HG03064 (cell line): ENCODE results near the gene PLEKHA5.

Source experiments
- ATAC-seq: cut with Tn5 transposase; IDR thresholded peaks from one replicate; pipeline ENCODE4 v1.9.1; 2021; ENCODE audit warnings: low read depth; ENCODE audit not compliant: unreplicated experiment

Gene PLEKHA5

GRCh38 chr12:19129122-19129485 lies 429 bp upstream of the PLEKHA5 start:
- ATAC-seq = no peak

GRCh38 chr12:19130224-19131024 lies 891 bp downstream of the PLEKHA5 start:
- no peak for ATAC-seq

GRCh38 chr12:19131025-19131444 lies 1.5 kb downstream of the PLEKHA5 start:
- ATAC-seq = no peak

- no peak for ATAC-seq
These were observed 9.0 kb downstream of the PLEKHA5 start for GRCh38 chr12:19138551-19138950.

- no peak for ATAC-seq
These were observed 9.4 kb downstream of the PLEKHA5 start for GRCh38 chr12:19138956-19139355.

GRCh38 chr12:19139615-19140194 lies 10.2 kb downstream of the PLEKHA5 start:
- ATAC-seq = no peak

- no peak for ATAC-seq
These were observed 11.1 kb downstream of the PLEKHA5 start for GRCh38 chr12:19140381-19141236.

GRCh38 chr12:19142499-19142898 lies 13.0 kb downstream of the PLEKHA5 start:
- ATAC-seq = no peak

- no peak for ATAC-seq
These were observed 14.8 kb downstream of the PLEKHA5 start for GRCh38 chr12:19144287-19144686.

- no peak for ATAC-seq
These were observed 15.5 kb downstream of the PLEKHA5 start for GRCh38 chr12:19144985-19145384.

GRCh38 chr12:19148860-19149259 lies 19.3 kb downstream of the PLEKHA5 start:
- no peak for ATAC-seq

- no peak for ATAC-seq
These were observed 20.9 kb downstream of the PLEKHA5 start for GRCh38 chr12:19150273-19150900.

GRCh38 chr12:19151298-19151697 lies 21.8 kb downstream of the PLEKHA5 start:
- no peak for ATAC-seq

- ATAC-seq = no peak
These were observed 23.9 kb downstream of the PLEKHA5 start for GRCh38 chr12:19153396-19153795.

GRCh38 chr12:19154686-19155085 lies 25.2 kb downstream of the PLEKHA5 start:
- ATAC-seq = no peak

GRCh38 chr12:19155981-19156734 lies 26.6 kb downstream of the PLEKHA5 start:
- no peak for ATAC-seq

- ATAC-seq = no peak
These were observed 29.4 kb downstream of the PLEKHA5 start for GRCh38 chr12:19158923-19159322.

- ATAC-seq = no peak
These were observed 31.7 kb downstream of the PLEKHA5 start for GRCh38 chr12:19161216-19161615.

GRCh38 chr12:19165451-19165850 lies 35.9 kb downstream of the PLEKHA5 start:
- no peak for ATAC-seq

GRCh38 chr12:19166387-19166786 lies 36.9 kb downstream of the PLEKHA5 start:
- ATAC-seq = no peak
